ENCODE results near the gene CTNND2.

CTNND2 gene

DNA sequence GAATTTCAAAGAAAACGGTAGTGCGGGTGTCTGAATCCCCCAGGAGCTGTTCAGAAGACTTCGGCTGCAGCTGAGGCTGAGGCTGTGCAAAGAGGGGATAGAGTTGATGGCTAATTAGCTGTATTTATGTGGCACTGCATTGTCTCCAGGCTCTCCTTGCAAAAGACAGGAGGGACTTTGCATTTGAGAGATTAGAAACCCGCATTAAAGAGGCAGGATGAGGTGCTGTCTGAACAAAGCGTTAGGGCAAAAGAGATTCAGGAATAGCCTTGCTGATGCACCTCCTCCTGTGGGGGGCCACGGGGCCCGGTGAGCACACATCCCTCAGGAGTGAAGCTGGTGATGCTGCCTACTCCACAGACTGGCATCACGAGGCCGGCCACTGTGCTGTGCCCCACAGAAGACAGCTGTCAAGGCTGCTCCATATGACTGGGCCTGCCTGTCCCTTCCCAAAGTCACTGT is 799.6 kb downstream of the CTNND2 start:
- TF ChIP-seq ZFX (IDR thresholded peaks at IDR 0.05), result no peak
- TF ChIP-seq, protein P1, sequence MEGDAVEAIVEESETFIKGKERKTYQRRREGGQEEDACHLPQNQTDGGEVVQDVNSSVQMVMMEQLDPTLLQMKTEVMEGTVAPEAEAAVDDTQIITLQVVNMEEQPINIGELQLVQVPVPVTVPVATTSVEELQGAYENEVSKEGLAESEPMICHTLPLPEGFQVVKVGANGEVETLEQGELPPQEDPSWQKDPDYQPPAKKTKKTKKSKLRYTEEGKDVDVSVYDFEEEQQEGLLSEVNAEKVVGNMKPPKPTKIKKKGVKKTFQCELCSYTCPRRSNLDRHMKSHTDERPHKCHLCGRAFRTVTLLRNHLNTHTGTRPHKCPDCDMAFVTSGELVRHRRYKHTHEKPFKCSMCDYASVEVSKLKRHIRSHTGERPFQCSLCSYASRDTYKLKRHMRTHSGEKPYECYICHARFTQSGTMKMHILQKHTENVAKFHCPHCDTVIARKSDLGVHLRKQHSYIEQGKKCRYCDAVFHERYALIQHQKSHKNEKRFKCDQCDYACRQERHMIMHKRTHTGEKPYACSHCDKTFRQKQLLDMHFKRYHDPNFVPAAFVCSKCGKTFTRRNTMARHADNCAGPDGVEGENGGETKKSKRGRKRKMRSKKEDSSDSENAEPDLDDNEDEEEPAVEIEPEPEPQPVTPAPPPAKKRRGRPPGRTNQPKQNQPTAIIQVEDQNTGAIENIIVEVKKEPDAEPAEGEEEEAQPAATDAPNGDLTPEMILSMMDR (conservative IDR thresholded peaks at IDR 0.05), result no peak
- H3K27ac ChIP-seq, result no peak overlapping the region

DNA sequence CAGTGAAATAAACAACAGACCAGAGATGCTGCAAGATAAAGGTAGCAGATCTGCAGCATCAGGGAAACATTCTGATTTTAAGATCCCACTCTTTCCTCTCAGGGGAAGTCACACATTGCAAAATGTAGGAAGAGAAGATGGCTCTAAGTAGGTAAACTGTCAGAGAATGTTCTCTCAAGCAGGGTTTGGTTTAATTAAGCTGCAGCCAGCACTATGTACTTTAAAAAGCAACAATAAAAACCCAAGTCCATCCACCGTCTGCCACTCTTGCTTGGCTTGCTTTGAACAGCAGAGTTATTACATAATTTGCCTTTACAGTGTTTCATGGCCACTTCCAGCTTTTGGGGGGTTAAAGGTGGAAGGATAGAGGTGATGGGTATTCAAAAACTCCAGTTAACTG is 800.0 kb downstream of the CTNND2 start:
- no peak overlapping the region for H3K27ac ChIP-seq
- no peak for TF ChIP-seq ZFX (IDR thresholded peaks at IDR 0.05)
- TF ChIP-seq, protein P1 (conservative IDR thresholded peaks at IDR 0.05), result no peak

DNA sequence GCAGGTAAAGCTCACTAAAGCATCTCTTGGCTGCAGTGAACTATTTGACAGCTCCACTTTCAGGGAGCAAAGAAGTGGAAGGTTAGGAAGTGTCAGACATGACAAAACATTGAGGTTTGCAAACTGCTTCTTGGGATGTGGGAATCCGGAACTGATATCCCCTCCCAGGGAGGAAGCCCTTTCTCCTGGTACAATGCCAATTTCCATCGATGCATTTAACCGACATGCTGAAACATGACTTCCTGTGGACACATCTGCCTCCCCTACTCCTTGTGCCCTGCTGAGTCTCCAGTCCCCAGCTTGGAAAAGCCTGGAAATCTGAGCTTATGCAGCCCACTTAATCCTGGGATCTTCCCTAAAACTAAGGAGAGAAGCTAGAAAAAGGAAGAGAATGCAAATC is 820.1 kb downstream of the CTNND2 start:
- H3K27ac ChIP-seq, result no peak overlapping the region
- TF ChIP-seq ZFX (IDR thresholded peaks at IDR 0.05), result no peak
- TF ChIP-seq, protein P1 (conservative IDR thresholded peaks at IDR 0.05), result no peak

DNA sequence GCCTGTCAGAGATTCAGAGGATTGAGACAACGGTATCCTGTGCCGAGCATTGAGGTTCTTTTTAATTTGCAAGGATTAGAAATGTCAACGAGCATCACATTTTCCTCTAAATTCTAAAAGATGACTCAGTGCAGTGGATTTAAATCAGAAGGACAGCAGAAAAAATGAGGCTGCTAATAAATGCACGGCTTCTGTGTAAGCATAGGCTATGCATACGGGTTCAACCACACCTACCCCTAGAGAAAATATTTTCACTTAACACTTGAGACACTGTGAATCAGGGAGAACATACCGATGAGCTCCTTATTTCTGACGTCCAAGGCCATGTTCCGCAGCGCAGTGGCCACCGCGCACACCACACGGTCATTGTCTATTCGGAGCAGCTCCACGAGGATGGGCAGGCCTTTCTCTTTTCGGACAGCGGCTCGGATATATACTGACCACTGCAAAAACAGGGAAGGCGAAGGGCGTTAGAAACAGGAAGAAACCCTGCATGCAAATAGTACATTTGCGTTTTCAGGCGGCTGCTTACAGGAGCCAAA is 821.8 kb downstream of the CTNND2 start:
- no peak overlapping the region for H3K27ac ChIP-seq
- TF ChIP-seq, protein P1 (conservative IDR thresholded peaks at IDR 0.05), result no peak
- no peak for TF ChIP-seq ZFX (IDR thresholded peaks at IDR 0.05)

DNA sequence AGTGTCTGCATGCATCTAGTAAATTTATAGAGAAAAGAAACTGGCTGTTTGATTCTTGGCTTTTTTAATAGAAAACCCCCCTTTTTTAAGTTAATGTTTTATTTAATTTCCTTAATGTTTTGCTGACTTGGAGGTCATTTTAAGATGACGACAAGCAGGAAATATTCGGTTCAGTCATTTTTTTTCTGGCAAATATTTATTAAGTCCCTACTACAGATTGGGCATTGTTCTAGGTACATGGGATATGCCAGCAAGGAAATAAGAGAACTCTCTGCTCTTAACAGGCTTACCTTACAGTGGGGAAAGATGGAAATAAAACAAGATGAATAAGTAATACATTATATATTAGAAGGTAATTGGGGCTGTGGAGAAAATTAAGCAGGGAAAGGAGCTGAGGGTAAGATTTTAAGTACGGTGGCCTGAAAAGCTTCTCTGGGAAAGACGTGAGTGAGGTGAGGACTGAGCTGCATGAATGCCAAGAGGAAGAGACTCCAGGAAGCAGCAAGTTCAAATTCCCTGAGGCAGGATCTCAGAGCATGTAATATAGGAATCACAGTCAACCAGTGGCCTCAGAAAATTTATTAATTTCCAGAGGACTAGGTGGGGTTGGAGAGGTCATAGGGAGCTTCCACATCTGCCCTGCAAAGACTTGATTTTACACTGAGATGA is 827.2 kb downstream of the CTNND2 start:
- TF ChIP-seq, protein P1 (conservative IDR thresholded peaks at IDR 0.05), result no peak
- TF ChIP-seq ZFX (IDR thresholded peaks at IDR 0.05), result no peak
- no peak overlapping the region for H3K27ac ChIP-seq

DNA sequence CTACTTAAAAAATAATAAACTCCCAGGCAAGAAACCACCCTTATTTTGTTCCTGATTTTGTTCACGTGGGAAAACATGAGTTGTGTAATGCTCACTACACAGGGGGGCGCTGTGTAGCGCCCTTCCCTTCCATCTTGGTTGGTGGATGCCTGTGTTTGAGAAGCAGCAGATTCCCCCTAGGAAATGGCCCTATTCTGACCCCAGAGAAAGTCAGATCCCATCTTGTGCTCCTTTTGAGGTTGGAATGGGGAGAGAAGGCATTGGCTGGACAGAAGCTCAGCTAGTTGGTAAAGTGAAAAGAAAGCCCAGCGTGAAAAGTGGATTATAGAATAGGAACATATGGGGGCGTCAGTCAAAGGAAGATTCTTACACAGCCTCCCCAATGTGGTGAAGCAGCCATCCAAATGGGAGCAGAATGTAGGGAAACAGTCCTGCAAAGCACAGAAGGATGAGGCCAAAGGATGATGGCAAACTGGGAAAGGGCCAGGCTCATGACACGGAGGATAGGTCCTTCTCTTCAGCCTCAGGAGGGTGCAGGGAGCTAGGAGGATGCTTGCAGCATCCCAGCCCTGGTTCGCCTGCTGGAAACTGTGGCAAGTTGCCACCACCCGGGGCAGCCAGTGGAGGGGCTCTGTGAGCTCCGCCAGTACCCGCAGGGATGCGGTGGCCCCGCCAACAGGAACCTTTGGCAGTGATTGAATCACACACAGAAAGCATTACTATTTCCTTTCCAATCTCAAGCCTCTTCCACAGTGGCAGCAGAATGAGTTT is 829.0 kb downstream of the CTNND2 start:
- TF ChIP-seq, protein P1 (conservative IDR thresholded peaks at IDR 0.05), result peak; percentile 37
- no peak for TF ChIP-seq ZFX (IDR thresholded peaks at IDR 0.05)
- H3K27ac ChIP-seq, result no peak overlapping the region

DNA sequence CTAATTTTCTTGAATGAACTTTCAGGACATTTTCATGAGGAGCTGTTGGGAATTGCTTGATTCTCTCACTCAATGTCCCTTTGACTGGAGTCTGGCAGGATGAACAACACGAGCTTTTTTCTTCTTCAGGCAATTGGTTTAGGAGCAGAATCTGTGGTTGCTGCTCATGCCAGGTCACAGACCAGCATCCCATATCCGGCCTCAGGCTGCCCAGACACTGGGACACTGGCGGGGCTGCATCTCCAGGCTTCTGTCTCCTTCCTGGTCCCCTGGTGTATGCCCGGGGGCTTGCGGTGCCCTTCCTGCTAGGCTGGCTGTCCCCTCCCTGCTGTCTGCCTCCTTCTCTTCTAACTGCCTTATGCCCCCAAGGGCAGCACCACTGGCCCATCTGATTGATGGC is 831.7 kb downstream of the CTNND2 start:
- H3K27ac ChIP-seq, result no peak overlapping the region
- no peak for TF ChIP-seq ZFX (IDR thresholded peaks at IDR 0.05)
- TF ChIP-seq, protein P1 (conservative IDR thresholded peaks at IDR 0.05), result no peak

Measured in C4-2B (cell line).